GM10847 (cell line): Measurements from ENCODE around the gene AMPD2.

Experiments
- POLR2A ChIP-seq: IDR thresholded peaks from 2 replicates; pipeline ENCODE4 v1.6.1; 2011; ENCODE audit not compliant: insufficient read length; ENCODE audit errors: extremely low read depth

AMPD2 gene

GRCh38 chr1:109669246-109669948 is 49.8 kb downstream of the AMPD2 start:
- no peak for TF ChIP-seq POLR2A

- no peak for TF ChIP-seq POLR2A
Measured at GRCh38 chr1:109671067-109671466, 51.4 kb downstream of the AMPD2 start.

- no peak for TF ChIP-seq POLR2A
Measured at GRCh38 chr1:109677459-109677858, 57.8 kb downstream of the AMPD2 start.
